Nucleus accumbens (tissue), 56 donors: Measurements from ENCODE around the gene SRGAP3.

ENCODE experiments used
- DNase-seq, 56 donors: peaks; one replicate each; lab custom pipeline; 2025; lab: John Stamatoyannopoulos, UW

SRGAP3 gene

DNA sequence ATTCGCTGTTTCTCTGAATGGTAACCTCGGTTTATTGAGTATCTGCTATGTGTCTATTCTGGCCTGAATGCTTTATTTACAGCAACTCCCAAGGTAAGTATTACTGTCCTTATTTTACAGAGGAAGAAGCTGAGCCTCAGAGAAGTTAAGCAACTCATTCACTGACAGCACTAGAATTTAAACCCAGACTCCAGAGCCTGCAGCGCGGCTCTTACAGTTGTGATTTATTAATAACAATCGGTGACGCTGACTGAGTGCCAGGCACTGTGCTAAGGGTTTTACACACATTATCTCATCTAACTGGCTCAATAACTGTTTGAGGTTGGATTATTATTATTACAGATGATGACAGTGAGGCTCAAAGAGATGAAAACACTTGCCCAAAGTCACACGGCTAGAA lies 19.6 kb downstream of the SRGAP3 start:
- DNase-seq, result no peak

DNA sequence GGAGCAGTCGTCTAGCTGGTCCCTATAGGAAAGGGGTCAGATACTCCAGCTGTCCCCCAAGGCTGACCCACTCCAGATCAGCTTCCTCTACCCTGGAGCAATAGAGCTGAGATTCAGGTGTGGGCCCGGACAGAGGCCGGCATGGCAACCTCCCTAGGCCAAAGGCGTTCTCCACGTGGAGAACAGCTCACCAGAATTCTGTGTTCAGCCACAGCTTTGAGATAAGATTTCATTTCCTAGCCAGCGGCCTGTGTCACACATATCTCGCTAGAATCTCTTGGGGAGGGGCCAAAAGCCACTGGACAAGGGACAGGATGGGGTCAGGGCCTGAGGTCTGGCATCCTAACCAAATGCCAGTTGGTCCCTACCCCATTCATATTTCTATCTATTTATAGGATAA lies 20.1 kb downstream of the SRGAP3 start:
- DNase-seq, result no peak

DNA sequence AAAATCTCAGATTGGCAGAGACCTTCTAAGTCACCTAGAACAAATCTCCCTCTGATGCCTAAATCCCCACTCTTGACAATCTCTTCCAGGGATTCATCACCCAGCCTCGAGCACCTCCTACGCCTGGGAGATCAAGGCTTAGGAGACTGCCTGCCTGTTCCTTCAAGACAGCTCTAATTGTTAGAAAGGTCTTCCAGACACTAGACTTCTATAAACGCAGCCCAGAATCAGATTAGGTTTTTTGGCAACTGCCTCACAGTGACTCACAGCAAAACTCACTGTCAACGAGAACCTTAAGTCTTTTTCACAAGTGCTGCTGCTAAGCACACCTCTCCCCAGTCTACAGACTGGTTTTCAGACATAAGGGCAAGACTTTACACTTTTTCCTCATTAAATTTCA lies 23.1 kb downstream of the SRGAP3 start:
- peak in 10 of 56 donors; percentile 8 to 65 (median 37) for DNase-seq

DNA sequence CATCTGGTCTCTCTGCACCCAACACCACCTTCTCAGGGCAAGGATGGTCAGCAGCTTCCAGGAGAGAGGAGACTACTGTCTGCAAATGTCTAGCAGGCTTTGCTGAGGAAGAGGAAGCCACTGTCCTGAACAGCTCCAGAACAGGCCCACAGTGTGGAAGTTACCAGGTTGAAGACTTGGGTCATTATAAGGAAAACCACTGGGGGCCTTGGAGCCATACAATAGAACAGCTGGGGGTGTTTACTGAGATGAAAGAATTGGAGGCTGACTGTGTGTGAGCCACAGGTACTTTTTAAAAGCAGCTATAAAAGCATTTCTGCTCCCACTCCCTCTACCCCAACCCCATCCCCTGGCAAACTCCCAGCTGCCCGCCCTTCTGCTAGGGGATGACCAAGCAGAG lies 24.2 kb downstream of the SRGAP3 start:
- DNase-seq, result no peak

DNA sequence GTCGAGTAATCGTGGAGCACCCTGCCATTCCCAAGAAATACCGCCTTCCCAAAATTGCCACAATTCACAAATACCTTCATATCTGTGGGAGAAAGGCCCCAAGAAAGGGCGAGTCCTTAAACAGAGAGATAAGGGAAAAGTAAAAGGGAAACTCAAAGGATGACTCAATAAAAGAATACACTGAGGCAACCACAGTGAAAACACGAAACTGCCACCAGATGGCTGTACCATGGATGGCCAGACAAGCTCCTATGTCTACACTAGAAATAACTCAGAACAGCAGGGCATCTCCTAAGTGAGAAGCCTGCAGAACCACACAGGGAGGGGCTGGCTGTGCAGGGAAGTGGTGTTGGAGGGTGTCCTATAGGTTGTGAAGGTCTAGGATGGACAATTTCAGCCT lies 25.0 kb downstream of the SRGAP3 start:
- no peak for DNase-seq

DNA sequence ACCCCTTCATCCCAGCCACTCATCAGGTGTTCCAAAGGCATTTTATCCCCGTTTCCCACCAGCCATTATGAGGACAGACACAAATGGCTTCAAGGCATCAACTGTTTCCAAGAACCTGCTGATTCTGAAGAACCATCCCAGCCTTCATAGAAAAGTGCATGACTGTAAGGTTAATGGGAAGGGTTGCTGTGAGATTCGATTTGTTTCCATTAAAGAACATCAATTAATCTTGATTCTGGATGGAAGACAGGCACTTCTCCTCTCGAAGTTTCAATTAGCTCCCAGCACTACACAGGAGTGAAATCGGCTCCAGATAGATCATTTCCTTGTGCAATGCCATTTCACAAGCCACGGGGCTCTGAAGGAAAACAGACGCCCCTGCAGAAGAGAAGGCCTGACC lies 25.8 kb downstream of the SRGAP3 start:
- no peak for DNase-seq

DNA sequence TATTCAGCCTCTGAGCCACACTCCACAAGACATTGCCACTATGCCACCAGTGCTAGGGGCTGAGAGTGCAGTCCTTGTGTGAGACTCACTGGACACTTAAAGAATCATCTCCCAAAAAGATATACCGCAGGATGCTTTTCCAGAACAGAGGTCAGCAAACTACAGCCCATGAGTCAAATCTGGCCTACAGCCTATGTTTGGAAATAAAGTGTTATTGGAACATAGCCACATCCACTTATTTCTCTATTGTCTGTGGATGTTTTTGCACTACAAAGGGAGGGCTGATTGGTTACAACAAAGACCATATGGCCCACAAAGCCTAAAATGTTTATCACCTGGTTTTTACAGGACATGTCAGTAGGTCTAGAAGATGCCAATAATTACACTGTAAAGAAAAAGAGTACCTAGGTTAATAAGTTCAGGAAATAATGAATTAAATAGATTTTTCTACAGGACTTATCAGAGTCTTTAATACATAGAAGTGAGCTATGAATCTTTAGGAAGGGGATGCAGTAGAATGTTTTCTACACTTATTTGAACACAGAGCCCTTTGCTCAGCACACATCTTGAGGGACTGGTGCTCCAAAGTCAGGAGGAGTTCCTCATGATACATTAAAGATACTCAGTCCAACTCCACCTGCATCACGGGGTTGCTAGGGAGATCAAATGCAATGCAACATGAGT lies 26.3 kb downstream of the SRGAP3 start:
- no peak for DNase-seq

DNA sequence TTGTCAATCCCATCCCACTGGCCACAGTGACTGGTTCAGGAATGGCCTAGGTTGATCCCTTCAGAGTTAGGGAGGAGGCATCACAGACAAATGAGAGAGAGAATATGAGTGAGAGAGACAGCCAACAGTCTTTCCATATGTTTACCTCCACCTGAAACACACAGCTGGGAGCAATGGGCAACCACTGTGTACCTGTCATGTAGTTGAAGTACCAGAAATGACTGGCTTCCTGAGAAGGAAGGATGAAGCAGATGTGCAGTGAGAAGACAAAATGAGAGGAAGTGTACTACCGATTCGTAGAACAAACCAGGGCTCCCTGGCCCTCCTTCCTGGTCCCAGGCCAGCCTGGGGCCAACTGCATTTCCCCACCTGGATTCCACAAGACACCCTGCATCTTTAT lies 27.4 kb downstream of the SRGAP3 start:
- no peak for DNase-seq

DNA sequence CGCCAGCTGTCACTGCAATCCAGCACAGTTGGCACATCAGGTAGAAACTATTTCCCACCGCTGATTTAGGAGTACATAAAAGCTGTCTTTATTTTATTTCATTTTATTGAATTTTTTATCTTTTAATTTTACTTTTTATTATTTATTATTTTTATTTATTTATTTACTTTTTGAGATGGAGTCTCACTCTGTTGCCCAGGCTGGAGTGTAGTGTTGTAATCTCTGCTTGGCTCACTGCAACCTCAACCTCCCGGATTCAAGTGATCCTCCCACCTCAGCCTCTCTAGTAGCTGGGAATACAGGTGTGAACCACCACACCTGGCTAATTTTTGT lies 31.0 kb downstream of the SRGAP3 start:
- DNase-seq, result no peak

DNA sequence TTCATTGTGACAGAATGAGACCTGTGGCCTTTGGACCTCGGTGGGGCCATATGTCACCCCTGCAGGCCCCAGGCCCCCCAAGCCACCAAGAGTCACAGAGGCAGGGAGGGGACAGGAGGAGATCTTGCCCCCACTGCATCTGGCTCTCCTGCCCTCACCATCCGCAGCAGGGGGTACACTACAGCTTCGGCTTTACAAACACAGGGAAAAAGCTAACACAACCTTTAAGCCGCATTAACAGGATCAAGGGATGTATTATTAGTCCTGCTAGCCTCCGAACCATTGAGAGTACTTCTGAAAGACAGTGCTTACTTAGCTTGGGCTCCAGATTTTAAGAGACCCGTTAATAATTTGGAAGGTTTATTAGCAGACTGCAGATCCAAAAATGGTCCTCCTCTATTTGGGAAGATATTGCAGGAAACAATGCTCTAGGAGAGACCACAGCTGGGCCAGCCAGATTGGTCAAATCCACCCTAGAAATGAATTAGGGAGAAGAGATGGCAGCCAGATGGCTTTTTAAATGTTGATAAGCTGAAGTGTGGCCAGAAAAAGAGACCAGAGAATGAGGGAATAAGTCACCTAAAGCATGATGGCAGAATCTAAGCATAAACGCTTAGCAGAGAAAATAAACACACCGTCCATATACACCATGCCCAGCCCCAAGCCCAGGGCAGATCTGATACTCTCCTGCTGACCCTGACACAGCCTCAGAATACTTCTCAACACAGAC lies 31.5 kb downstream of the SRGAP3 start:
- DNase-seq, result no peak

DNA sequence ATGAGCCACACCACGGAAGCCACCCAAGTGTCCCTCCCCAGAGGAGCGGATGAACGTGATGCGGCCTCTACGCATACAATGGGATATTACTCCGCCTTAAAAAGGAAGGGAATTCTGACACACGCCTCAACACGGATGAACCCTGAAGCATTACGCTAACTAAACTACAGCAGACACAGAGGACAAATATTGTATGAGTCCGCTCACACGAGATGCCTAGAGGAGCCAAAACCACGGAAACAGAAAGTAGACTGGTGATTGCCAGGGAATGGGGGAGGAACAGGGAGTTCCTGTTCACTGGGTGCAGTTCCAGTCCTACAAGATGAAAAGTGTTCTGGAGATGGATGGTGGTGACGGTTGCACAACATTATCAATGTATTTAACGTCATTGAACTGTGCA lies 32.7 kb downstream of the SRGAP3 start:
- no peak for DNase-seq

DNA sequence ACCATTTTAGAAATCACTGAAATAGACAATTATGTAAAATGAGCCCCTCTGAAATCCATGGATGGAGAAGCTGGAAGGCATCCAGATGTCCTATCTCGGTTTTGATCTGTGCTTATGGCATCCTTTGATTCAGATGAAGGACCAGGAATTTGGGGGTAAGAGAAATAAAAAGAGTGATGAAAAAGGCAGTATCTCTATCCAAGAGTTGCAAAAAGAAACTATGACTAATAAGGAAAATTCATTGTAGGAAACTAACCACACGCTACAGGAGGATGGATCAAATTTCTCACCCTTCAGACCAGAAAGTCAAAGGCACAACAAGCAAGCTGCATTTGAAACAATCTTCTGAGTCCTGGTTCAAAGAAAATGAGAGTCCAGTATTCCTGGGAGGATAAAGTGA lies 34.8 kb downstream of the SRGAP3 start:
- no peak for DNase-seq

DNA sequence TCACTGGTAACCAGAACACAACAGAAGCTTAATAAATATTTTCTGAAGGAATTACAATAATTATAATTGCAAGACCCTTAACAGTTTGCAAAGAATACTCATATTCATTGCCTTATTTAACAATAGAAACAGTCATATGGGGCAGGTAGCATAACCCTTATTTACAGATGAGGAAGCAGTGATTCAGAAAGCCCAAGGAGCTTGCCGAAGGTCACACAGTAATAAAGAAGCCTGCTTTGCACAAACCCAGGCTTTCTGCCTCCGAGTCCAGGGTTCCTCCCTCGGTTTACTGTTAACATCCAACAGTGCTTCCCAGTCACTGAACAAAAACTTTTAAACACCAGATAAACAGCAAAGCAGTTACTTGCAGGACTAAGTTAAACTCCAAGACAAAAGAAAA lies 35.3 kb downstream of the SRGAP3 start:
- DNase-seq, result no peak

DNA sequence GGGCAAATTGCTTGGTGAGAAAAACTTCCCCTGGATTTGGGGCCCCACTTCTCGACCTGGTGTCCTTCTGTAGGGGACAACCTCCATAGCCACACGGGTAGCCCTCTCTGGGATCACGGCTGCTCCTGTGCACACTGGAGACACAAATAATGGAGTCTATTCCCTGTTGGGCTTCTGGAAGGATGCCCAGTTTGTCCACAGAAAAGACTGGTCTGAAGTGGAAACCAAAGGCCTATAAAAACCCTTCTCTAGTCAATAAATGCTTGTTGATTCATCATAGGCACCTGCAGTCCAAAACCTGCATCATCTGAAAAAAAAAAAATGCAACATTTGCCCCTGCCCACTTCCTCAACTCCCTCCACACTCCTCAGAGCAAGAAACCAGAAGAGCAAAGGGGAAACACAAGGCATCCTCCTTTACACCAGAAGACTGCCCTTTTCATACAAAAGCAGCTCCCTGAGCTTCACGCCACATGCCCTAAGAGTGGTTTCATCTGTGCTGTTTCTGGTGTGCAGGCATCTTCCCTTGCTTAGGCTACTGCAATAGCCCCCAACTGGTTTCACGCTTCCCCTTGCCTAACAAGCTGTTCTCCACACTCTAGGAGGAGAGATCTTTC lies 36.3 kb downstream of the SRGAP3 start:
- DNase-seq, result no peak

DNA sequence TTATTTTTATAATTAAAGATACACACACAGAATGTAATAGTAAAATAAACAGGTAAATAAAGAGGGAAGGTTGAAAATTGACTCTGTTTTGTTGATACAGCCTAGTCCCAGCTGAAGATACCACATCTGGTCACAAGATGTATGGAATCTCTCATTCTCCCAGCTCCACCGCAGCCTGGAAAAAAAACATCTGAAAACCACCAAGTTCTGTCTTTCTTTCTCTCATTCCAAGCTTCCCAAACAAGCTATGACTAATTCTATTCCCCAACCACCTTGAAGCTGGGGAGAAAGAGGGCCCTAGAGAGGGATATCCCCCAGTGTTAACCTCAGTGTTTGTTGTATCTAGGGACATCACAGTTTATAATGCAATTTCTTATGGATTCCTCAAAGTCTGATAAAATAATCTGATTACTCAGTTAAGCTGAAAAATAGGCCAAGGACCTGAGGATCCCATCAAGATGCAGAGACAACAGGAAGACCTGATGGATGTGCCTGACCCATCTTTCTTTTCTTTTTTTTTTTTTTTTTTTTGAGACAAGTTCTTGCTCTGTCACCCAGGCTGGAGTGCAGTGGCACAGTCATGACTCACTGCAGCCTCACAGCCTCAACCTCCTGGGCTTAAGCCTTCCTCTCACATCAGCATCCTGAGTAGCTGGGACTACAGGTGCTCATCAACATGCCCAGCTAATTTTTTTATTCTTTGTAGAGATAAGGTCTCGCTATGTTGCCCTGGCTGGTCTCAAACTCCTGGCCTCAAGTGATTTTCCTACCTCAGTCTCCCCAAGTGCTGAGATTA lies 38.1 kb downstream of the SRGAP3 start:
- DNase-seq, result no peak

DNA sequence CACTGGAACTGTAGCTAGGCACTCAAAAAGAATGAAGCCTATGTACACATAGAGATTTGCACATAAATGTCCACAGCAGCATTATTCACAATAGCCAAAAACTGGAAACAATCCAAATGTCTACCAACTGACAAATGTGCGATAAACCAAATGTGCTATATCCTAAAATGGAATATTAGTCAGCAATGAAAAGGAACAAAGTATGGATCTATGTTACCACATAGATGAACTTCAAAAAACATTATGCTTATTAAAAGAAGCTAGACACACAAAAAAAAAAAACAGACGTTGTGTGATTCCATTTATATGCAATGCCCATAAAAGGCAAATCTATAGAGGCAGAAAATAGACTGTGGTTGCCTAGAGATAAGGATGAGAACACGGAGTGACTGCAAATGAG lies 39.7 kb downstream of the SRGAP3 start:
- DNase-seq, result no peak

DNA sequence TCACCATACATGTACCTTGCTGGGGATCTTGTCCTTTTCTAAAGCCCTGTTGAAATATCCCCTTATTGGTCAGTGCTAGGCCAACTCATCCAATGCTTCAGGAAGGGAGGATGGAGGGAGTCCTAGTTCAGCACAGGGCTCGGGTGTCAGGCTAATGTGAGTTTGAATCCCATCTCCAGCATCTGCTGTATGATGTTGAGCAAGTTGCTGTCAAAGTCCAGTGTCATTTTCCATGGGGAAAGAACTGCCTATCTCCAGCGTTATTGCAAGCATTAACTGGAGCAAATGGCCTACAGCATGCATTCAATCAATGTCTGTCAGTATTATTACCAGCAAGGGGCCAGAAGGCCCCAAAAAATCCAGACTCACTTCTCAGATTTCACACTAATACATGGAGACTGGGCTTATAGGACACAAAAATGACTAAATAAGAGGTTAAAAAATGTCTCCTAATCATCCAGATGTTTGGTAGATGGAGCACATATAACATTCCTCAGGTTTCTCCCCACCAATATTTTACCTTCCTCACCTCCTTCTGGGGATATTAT lies 40.8 kb downstream of the SRGAP3 start:
- DNase-seq, result no peak

DNA sequence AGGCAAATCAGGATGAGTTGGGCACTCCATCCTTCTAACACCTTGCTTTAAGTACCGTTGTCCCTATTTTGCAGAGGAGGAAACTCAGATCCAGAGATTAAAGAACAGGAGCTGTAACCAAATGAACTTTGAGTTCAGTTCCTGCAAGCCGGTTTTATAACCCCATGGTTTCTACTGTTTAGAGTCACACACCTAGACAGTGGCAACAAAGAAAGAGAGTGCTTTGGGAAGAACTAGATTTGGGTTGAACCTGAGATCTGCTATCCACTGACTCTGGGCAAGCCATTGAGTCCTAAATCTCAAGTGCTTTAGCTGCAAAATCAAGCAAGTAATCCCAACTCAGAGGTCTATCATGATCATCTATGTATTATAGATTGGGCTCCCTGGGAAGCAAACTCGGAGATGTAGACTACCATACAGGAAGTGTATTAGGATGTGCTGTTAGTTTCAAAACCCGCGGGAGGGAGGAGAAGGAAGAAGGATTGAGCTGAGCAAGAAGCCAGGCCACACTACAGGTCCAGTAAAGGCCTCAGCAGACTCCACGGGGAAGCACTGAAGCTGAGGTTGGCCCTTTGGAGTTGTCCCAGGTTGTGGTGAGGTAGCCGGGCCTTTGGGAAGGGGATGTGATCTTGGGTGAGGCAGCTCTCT lies 42.2 kb downstream of the SRGAP3 start:
- DNase-seq, result no peak

DNA sequence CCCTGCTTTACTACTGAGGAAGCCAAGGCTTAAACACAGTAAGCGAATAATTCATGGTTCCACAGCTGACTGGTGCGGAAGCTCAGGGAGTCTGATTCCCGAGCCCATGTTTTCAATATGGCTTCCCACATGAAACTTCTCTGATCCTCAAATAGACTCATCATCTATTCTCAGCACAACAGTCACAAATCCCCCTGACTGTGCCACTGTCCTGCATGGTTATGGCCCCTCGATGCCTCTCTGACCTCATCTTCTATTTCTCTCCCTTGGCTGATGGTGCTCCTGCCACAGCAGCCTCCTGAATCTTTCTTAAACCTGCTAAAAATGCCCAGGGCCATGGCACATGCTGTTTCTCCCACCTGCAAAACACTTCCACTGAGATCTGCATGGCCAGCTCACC lies 43.2 kb downstream of the SRGAP3 start:
- no peak for DNase-seq

DNA sequence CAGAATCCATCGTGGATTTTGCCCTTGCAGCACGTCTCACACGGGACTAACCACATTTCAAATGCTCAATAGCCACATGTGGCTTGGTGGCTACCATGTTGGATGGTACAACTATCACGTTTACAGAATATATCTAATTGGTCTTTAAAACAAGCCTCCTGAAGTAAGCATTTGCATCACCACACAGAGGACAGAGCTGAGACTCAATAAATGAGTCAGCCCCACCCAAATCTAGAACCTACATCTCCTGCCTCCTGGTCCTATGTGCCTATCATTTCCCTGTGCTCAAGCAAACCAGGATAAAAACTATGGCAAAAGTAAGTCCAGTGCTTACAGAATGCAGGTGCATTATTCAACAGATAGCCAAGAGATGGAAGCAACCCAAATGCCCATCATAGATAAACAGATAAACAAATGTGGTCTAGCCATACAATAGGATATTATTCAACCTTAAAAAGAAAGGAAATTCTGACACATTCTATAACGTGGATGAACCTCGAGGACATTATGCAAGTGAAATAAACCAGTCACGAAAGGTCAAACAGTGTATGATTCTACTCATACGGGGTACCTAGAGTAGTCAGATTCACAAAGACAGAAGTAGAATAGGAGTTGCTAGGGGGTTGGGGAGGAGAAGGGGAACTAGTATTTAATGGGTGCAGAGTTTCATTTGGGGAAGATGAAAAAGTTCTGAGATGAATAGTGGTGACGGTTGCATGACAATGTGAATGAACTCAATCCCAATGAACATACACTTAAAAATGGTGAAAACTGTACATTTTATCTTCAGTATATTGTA lies 43.9 kb downstream of the SRGAP3 start:
- DNase-seq, result no peak
